ENCODE measurements around the gene GPR25. TPM values are rescaled to one million over a fixed set of nuclear protein-coding genes. Genes with fewer than 3 reads are reported as not detected.
"Not testable (repeated sequence)": the region's sequence is repeated elsewhere in the genome, so short reads cannot be mapped to it uniquely, and the experiment has no call there.

GPR25 gene
- polyA plus RNA-seq, 1 donor: not detected

- DNase-seq (ENCODE audit: low read depth): not testable (repeated sequence)
These were observed 39.2 kb downstream of the GPR25 start for GRCh38 chr1:200911936-200912335.

GRCh38 chr1:200912737-200913407 is 40.1 kb downstream of the GPR25 start:
- no peak for DNase-seq (ENCODE audit: low read depth)

- DNase-seq (ENCODE audit: low read depth): no peak
These were observed 43.4 kb downstream of the GPR25 start for GRCh38 chr1:200916152-200916551.

- no peak for DNase-seq (ENCODE audit: low read depth)
These were observed 43.9 kb downstream of the GPR25 start for GRCh38 chr1:200916681-200917080.

- no peak for DNase-seq (ENCODE audit: low read depth)
These were observed 44.6 kb downstream of the GPR25 start for GRCh38 chr1:200917291-200917817.

- no peak for DNase-seq (ENCODE audit: low read depth)
These were observed 45.2 kb downstream of the GPR25 start for GRCh38 chr1:200918006-200918405.

- DNase-seq (ENCODE audit: low read depth): no peak
These were observed 46.6 kb downstream of the GPR25 start for GRCh38 chr1:200919386-200919785.

- no peak for DNase-seq (ENCODE audit: low read depth)
These were observed 48.9 kb downstream of the GPR25 start for GRCh38 chr1:200921571-200922110.

GRCh38 chr1:200922406-200922805 is 49.6 kb downstream of the GPR25 start:
- no peak for DNase-seq (ENCODE audit: low read depth)

GRCh38 chr1:200923601-200924000 is 50.8 kb downstream of the GPR25 start:
- no peak for DNase-seq (ENCODE audit: low read depth)

Other genes starting within 250 kb of the GPR25 start
- gene DDX59, start 203.1 kb upstream of the GPR25 start, polyA plus RNA-seq (ENCODE audit: insufficient read length): 17.6 TPM
- 17.6 TPM for gene CAMSAP2, start 134.1 kb upstream of the GPR25 start, polyA plus RNA-seq (ENCODE audit: insufficient read length)
- 2.0 TPM for gene INAVA, start 21.9 kb downstream of the GPR25 start, polyA plus RNA-seq (ENCODE audit: insufficient read length)
- gene KIF21B, start 150.7 kb downstream of the GPR25 start, polyA plus RNA-seq (ENCODE audit: insufficient read length): 0.73 TPM
- gene CACNA1S, start 239.4 kb downstream of the GPR25 start, polyA plus RNA-seq (ENCODE audit: insufficient read length): 56.1 TPM

All from forelimb muscle (tissue), 1 donor.